HG03097 (cell line): ENCODE results near the gene CFAP54.
"Not testable (repeated sequence)": the region's sequence is repeated elsewhere in the genome, so short reads cannot be mapped to it uniquely, and the experiment has no call there.

Source experiments
- ATAC-seq: cut with Tn5 transposase; IDR thresholded peaks from one replicate; pipeline ENCODE4 v1.9.1; 2021; ENCODE audit not compliant: unreplicated experiment, low FRiP score

CFAP54 gene

GRCh38 chr12:96471368-96472050 is 17.9 kb upstream of the CFAP54 start:
- no peak for ATAC-seq

DNA sequence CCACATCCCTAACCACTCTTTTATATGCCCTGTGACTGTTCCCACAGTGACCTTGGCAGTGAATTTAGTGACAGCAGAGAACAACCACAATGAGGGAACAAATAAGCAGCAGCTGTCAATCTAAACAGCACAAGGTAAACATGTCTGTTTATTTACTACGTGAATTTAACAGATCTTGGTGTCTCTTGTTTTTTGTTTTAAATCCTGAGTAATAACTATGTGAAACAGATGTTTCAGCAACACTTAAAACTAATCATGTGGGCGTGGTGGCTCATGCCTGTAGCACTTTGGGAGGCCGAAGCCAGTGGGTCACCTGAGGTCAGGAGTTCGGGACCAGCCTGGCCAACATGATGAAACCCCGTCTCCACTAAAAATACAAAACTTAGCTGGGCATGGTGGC is 17.0 kb upstream of the CFAP54 start:
- no peak for ATAC-seq

DNA sequence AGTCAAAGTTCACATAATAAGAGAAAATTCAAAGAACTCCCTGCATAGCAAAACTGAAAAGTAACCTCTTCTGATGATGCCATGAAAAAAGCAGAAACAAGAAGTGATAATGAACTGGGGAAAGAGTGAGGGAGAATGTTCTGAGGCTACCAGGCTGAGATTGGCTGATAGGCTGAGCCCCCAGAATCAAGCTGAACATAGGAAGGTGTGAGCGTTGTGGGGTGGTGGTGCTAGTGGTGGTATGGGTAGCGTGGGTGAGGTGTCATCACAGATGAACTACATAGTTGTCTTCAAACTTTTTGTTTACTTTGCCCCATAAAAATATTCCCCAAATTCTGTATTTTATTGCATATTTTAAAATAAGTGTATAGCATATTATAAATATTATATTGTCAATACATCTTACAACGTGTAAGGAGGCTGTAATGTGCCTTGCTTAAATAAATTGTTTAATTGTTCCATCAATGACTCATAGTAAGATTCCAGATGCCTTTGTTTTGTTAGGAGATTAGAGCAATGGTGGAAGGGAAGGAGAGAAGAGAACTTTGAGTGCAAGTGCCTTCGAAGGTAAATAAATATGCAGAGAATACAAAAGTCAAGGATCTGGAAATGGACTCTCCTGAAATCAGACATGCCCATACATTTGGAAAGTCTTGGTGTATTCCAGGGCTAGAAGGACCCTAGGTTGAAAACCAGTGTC is 15.8 kb upstream of the CFAP54 start:
- no peak for ATAC-seq

- no peak for ATAC-seq
Measured at GRCh38 chr12:96474206-96474605, 15.2 kb upstream of the CFAP54 start.

- no peak for ATAC-seq
Measured at GRCh38 chr12:96478011-96478410, 11.4 kb upstream of the CFAP54 start.

GRCh38 chr12:96482086-96482485 is 7.3 kb upstream of the CFAP54 start:
- no peak for ATAC-seq

DNA sequence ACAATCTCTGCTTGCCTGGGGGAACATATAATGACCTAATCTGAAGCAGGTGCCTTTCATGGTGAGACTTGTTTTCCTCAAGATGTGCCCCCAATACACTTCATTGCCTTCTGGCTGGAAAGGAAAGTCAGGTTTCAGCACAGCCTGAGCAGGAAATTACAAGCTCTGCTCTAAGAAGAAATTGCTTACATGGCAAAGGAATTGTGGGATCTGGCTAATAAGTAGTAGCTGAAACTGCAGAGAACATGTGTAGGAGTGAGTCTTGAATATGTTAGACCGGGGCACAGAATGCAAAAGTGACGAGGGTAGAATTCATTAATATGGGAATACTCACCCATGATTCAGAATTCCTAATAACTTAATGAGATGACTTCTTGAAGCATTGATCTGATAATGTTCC is 6.3 kb upstream of the CFAP54 start:
- ATAC-seq: no peak

GRCh38 chr12:96486751-96487613 is 2.4 kb upstream of the CFAP54 start:
- no peak for ATAC-seq

DNA sequence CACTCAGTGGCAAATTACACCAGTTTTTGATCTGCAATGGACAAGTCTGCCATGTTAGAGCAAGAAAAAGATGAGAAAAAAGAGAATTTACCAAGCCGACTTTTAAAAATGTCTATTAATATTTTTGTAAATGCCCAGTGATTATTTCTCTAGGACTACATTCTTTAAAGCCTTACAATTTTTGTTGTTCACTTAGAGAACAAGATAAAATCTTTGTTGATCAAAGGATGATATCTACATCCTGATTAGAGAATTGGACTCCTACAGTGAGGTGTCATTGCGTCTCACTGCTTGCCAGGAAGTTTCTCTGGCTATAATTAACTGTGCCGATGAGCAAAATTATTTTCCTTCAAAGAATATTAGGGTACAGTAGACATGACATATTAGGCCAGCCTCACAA is 1.7 kb upstream of the CFAP54 start:
- ATAC-seq: no peak

DNA sequence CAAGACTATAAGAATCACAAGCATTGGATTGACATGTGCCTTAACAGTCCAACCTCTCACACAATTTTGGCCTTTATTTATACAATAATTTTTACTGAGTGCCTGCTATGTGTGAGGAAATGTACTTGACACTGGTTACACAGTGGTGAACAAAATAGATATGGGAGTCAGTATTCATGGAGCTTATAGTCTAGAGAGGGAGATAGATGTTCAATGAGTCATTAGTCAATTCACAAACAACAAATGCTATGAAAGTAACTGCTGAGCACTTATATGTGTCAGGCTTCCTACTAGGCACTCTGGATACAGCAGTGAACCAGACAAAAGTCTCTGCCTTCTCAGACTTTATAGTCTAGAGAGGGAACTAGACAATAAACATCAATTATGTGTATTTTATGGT is 3.7 kb downstream of the CFAP54 start:
- no peak for ATAC-seq

GRCh38 chr12:96494154-96494553 is 4.8 kb downstream of the CFAP54 start:
- ATAC-seq: not testable (repeated sequence)

- no peak for ATAC-seq
Measured at GRCh38 chr12:96495155-96495554, 5.8 kb downstream of the CFAP54 start.

GRCh38 chr12:96495841-96496545 is 6.6 kb downstream of the CFAP54 start:
- no peak for ATAC-seq

DNA sequence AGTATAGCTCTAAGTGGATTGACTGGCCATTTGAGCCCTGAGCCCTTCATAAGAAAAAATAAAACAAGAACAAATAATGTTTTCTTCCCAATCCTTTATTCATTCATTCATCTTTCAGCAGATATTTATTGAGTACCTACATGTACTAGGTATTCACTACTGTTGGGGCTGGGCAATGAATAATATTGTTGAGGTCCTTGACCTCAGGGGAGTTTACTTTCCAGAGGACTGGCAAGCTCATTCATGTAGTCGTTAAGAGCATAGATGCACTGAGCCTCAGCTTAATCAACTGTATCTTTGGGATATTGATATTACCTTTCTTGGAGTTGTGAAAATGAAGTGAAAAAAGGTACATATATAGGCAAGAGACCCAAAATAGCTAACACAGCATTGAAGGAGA is 7.6 kb downstream of the CFAP54 start:
- no peak for ATAC-seq

GRCh38 chr12:96497855-96498254 is 8.5 kb downstream of the CFAP54 start:
- no peak for ATAC-seq

- no peak for ATAC-seq
Measured at GRCh38 chr12:96500693-96501092, 11.3 kb downstream of the CFAP54 start.

DNA sequence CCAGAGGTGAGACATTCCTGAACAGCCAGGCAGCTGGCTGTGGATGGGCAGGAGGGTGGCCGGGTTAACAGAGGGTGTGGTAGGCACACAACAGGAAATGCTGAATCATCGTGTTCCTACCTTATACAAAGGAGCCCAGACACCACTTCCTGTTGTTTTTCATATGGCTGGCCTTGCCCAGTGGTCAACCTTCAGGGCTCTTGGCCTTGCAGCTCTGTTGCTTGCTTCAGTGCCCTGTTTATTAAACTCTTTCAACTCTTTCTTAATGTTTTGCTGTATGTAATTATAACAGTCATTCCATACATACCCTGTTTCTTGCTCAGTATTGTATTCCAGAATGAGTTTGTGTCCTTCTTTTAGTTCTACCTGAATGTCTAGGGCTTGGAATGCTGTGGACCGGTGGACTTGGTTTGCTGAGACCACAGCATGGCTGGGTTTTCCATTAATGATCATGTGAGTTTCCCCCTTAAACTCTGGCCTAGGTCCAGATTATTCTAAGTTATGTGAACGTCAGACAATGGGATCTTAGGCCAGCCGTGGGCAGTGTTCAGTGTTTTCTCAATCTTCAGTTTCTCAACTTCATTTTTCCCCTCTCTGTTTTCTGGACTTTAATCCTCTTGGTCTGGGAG is 11.9 kb downstream of the CFAP54 start:
- peak; percentile 88 for ATAC-seq

DNA sequence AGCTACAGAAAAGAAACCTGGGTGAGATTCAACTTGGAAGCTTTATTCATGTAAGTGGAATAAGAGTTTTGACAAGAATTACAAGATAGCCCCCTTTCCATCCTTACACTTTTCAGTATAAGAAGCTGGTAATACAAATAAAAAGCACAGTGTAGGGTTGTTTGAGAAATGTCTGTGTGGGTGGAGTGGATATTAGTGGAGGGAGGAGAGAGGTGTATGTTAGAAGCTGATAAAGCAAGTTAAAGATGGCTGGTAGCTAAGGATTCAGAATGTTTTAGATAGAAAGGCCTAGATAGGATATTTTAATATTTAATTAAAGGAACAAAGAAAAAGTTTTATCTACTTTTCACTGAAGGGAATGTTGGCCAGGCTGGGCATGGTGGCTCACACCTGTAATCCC is 12.5 kb downstream of the CFAP54 start:
- ATAC-seq: no peak

DNA sequence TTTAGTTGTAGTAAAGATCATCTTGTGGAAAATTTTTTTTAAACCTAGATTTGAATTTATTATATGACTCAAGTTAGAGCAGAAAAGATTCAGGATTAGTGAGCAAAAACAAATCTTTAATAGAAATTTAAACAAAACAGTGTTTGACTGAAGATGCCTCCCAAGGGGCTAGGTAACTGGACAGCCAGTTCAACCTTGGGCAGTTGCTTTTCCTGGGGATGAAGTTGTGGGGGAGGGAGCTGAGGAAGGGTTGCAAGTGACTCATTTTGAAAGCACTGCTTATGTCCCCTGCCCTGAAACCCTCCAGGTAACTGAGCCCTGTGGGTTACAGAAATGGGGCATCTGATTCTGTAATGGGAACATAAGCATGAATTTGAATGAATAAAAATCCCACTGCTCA is 13.1 kb downstream of the CFAP54 start:
- ATAC-seq: no peak

GRCh38 chr12:96502949-96503532 is 13.7 kb downstream of the CFAP54 start:
- ATAC-seq: no peak
